GM19023 (cell line): Measurements from ENCODE around the gene FRK.
"Not testable (repeated sequence)": the region's sequence is repeated elsewhere in the genome, so short reads cannot be mapped to it uniquely, and the experiment has no call there.

Experiments used
- ATAC-seq: cut with Tn5 transposase; IDR thresholded peaks from one replicate; pipeline ENCODE4 v1.9.1; 2021; ENCODE audit warnings: mild to moderate bottlenecking, moderate library complexity; ENCODE audit not compliant: unreplicated experiment

FRK gene

GRCh38 chr6:116060572-116061283 lies at the start of gene FRK:
TSS of gene FRK (minus strand) at chr6:116060891. CDS start at chr6:116060311, 580 bp downstream.
- no peak for ATAC-seq

- ATAC-seq = no peak
Measured at GRCh38 chr6:116108836-116109235, 48.1 kb upstream of the FRK start.

- ATAC-seq = no peak
Measured at GRCh38 chr6:116106146-116106545, 45.5 kb upstream of the FRK start.

GRCh38 chr6:116105247-116105646 lies 44.6 kb upstream of the FRK start:
- ATAC-seq = no peak

GRCh38 chr6:116104636-116105035 lies 43.9 kb upstream of the FRK start:
- no peak for ATAC-seq

- no peak for ATAC-seq
Measured at GRCh38 chr6:116102873-116103272, 42.2 kb upstream of the FRK start.

- ATAC-seq = no peak
Measured at GRCh38 chr6:116101790-116102189, 41.1 kb upstream of the FRK start.

- no peak for ATAC-seq
Measured at GRCh38 chr6:116101302-116101718, 40.6 kb upstream of the FRK start.

- peak; percentile 90 for ATAC-seq
Measured at GRCh38 chr6:116100419-116101301, 40.0 kb upstream of the FRK start, which contains the start of gene NT5DC1. TSS of gene NT5DC1 (plus strand) at chr6:116100853. CDS start at chr6:116100931, 78 bp downstream.

GRCh38 chr6:116099036-116099435 lies 38.3 kb upstream of the FRK start:
- no peak for ATAC-seq

- ATAC-seq = no peak
Measured at GRCh38 chr6:116096979-116097816, 36.5 kb upstream of the FRK start.

- not testable (repeated sequence) for ATAC-seq
Measured at GRCh38 chr6:116096048-116096759, 35.5 kb upstream of the FRK start.

GRCh38 chr6:116094041-116094440 lies 33.4 kb upstream of the FRK start:
- ATAC-seq = no peak

GRCh38 chr6:116090251-116090650 lies 29.6 kb upstream of the FRK start:
- ATAC-seq = peak; percentile 49

- no peak for ATAC-seq
Measured at GRCh38 chr6:116088946-116089345, 28.3 kb upstream of the FRK start.

GRCh38 chr6:116087437-116088027 lies 26.8 kb upstream of the FRK start:
- peak; percentile 96 for ATAC-seq

GRCh38 chr6:116084284-116084683 lies 23.6 kb upstream of the FRK start:
- no peak for ATAC-seq

GRCh38 chr6:116083052-116083451 lies 22.4 kb upstream of the FRK start:
- no peak for ATAC-seq

- no peak for ATAC-seq
Measured at GRCh38 chr6:116078945-116079344, 18.3 kb upstream of the FRK start.

- ATAC-seq = no peak
Measured at GRCh38 chr6:116078522-116078921, 17.8 kb upstream of the FRK start.
